ENCODE measurements around the gene SLC25A38.
"Not testable (repeated sequence)": the region's sequence is repeated elsewhere in the genome, so short reads cannot be mapped to it uniquely, and the experiment has no call there.

Gene SLC25A38

DNA sequence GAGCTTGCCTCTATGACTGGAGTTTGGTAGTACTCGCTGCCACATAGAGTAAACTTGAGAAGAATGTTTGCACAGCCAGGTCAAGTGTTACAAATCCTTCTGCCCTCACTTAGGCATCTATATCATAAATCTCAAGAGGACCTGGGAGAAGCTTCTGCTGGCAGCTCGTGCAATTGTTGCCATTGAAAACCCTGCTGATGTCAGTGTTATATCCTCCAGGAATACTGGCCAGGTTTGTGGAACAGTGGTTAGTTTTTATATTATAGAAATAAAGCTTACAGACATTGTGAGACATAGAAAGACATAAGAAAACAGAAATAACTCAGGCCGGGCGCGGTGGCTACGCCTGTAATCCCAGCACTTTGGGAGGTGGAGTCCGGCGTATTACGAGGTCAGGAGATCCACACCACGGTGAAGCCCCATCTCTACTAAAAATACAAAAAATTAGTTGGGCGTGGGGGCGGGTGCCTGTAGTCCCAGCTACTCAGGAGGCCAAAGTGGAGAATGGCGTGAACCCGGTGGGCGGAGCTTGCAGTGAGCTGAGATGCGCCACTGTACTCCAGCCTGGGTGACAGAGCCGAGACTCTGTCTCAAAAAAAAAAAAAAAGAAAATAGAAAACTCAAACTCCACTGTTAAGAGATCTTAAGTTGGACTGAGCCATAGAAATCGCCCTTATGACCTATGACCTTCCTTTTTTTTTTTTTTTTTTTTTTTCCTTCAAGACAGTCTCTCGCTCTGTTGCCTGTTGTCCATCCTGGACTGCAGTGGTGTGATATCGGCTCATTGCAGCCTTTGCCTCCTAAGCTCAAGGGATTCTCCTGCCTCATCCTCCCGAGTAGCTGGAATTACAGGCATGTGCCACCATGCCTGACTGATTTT is 25.6 kb downstream of the SLC25A38 start:
- DNase-seq: no peak

DNA sequence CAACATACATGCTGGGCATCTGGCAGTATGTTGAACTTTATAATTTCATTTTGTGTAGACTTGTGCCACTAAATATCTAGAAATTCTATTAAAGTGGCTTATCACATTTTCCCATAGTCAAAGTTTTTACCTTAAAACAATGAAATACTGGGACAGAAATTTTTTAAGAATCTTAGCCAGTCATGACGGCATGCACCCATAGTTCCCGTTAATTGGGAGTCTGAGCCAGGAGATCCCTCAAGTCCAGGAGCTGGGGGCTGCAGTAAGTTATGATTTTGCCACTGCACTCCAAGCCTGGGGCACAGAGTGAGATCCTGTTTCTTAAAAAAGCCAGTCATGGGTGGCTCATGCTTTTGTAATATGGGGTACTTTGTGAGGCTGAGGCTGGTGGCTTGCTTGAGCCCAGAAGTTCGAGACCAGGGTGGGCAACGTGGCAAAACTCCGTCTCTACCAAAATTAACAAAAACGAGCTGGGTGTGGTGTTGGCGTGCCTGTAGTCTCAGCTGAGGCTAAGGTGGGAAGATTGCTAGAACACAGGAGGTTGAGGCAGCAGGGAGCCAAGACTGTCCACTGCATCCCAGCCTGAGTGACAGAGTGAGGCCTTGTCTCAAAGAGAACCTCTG is 26.5 kb downstream of the SLC25A38 start:
- no peak for DNase-seq

DNA sequence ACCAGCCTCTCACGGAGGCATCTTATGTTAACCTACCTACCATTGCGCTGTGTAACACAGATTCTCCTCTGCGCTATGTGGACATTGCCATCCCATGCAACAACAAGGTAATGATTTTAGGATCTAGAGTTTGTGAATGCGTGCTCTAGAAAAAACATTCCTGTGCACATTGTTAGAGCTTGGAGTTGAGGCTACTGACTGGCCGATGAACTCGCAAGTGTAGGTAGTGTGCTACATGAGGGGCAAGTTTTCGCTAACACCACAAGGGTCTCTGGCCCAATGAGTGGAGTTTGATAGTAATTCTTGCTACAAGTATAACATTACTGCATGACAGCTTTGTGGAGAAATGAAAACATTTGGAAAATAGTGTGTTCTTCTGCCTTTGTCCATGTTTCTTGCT is 27.7 kb downstream of the SLC25A38 start:
- no peak for DNase-seq

DNA sequence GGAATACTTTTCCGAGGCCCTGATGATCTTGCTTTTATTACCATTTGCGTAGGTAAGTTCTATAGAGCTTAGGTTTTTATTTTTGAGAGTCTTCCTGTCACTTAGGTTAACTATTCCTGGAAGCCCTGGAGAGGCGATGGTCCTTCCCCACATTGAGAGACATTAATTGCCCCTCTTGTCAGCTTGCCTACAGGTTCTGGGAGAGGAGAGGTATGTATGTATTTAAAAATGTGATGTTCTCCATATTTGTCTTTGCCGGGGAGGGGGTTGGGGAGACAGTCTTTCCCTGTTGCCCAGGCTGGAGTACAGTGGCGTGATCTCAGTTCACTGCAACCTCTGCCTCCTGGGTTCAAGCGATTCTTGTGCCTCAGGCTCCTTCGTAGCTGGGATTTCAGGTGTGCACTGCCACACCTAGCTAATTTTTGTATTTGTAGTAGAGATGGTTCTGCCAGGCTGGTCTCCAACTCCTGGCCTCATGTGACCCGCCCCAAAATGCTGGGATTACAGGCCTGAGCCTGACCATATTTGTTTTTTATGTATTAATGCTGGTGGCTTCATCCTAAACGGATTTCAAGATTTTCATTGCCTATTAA is 29.6 kb downstream of the SLC25A38 start:
- DNase-seq: no peak

DNA sequence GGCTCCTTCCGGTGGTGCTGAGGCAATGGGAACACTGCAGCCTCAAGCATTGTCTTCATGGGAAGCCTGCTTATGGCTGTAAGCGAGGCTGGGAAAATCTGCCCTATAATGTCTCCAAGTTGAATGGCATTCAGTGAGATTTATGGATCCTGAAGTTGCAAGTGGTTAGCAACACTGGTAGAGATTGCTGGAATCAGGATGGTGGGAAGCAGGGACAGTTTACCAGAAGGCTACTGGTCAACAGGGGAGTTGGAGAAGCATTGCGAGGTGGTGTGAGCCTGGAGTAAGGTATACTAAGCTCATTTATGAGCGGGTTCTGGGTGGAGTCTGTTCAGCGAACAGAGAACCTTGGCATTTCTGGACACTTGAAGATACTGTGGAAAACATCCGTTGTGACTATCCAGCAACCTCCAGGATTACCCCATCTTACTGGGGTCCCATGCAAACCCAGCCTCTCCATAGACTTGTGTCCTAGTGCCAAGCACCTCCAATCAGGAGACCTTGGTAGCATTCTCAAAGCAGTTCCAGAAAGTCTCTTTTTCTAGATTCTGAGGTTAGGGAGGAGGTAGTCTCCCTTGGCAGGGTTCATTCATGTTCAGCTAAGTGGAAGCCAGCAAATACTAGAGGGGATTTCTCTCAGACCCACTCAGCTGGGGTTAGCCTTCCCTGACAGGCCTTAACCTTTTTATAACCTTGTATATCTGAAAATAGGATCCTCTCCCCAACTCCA is 30.7 kb downstream of the SLC25A38 start:
- DNase-seq: no peak

DNA sequence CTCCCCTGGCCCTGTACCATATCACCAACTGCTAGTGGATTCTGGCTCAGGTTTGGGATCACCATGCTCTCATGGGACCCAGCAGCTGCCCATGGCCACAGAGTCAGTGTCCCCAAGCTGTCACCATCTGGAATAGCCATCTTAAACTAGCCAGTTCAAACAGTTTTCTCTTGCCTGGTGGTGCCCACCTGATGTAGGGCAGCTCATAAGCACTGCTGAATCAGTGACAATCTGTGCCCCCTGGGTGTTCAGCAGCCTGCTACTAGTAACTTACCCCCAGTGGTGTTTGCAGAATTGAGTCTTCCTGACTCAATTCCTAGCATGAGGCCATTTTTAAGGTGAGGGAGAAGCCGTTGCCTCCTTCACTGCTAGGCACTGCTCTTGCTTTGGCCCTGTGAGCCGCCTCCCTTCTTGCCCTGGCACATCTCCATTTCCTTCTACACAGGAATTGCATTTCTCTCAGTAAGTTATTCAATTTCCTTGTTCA is 31.3 kb downstream of the SLC25A38 start:
- DNase-seq: no peak

DNA sequence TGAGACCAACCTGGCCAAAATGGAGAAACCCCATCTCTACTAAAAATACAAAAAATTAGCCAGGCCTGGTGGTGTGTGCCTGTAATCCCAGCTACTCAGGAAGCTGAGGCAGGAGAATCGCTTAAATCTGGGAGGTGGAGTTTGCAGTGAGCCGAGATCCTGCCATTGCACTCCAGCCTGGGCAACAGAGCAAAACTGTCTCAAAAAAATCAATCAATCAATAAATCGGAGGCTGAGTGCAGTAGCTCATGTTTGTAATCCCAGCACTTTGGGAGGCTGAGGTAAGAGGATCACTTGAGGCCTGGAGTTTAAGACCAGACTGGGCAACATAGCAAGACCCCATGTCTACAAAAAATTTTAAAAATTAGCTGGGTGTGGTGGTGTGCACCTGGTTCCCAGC is 32.1 kb downstream of the SLC25A38 start:
- not testable (repeated sequence) for DNase-seq

DNA sequence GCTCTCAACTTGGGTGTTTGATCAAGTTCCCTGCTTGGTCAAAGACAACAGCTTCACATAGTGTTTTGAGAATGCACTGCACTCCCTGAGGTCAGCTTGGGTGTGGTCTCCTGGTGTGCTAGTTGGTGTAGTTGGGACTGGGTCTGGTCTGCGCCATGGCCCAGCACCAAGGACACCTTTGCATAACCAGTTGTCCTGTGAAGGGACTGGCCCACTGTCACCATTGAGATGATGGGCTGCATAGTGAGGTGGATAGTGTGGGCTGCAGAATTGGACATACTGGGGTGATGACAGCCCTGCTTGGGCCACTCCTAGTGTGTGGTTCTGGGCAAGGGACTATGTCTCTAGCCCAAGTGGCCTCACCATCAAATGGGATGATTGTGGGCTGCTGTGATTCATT is 32.8 kb downstream of the SLC25A38 start:
- DNase-seq: no peak

DNA sequence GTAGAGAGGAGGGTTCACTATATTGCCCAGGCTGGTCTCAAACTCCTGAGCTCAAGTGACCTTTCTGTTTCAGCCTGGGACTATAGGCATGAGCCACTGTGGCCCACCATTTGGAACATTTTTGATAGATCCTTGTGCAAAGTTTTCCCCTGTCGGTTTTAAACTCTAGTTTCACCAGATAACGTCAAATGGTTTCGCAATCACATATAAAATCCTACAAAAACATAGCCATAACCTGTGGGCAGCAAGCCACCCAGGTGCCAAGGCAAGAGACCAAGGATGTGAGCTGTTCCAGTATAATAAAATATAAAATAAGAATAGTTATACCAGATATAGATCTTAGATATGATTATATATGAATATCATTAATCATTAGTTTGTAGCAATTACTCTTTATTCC is 33.8 kb downstream of the SLC25A38 start:
- DNase-seq: not testable (repeated sequence)

DNA sequence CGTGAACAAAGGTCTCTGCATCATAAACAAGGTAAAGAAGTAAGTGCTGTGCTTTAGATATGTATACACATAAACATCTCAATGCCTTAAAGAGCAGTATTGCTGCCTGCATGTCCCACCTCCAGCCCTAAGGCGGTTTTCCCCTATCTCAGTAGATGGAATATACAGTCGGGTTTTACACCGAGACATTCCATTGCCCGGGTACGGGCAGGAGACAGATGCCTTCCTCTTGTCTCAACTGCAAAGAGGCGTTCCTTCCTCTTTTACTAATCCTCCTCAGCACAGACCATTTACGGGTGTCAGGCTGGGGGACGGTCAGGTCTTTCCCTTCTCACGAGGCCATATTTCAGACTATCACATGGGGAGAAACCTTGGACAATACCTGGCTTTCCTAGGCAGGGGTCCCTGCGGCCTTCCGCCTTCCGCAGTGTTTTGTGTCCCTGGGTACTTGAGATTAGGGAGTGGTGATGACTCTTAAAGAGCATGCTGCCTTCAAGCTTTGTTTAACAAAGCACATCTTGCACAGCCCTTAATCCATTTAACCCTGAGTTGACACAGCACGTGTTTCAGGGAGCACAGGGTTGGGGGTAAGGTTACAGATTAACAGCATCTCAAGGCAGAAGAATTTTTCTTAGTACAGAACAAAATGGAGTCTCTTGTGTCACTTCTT is 35.5 kb downstream of the SLC25A38 start:
- DNase-seq: not testable (repeated sequence)

DNA sequence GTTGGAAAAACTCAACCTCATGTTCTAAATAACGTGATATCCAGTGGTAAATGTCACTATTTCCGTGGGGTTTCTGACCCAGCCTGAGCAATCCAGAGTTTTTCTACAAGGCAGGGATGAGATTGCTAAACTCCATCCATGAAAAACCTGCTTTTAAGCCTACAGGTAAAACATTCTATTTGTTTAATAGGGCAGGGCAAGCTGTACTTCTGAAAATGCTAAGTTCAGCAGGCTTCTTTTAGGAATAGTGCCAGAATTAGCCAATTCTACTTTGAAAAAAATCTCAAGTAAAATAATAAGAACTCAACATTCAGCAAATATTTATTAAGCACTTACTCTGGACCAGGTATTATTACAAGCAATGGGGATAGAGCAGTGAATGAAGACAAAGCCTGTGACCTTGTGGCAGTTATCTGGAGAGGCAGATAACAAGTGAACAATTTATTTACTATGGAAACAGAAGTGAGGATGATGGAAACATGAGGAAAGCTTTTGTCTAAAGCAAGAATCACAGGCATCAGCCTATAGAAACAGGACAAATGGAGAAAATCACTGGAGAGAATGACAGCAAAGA is 36.7 kb downstream of the SLC25A38 start:
- no peak for DNase-seq

DNA sequence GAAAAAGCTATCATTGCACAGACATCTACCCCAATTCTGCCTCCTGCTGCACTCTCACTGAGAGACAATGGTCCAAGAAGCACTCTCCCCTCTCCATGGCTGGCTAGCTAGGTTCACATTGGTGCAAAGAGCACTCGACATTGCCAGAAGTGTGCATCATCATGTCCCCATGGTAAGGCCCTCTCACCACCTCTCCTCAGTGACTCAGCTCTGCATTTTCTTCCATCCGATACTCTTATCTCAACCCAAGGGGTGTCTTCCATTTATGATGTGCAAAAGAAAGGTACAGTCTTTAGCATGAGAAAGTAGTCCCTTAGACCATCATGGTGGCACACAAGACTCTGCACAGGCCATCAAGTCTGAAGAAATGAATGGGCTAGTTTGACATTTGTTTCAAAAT is 37.4 kb downstream of the SLC25A38 start:
- DNase-seq: no peak

DNA sequence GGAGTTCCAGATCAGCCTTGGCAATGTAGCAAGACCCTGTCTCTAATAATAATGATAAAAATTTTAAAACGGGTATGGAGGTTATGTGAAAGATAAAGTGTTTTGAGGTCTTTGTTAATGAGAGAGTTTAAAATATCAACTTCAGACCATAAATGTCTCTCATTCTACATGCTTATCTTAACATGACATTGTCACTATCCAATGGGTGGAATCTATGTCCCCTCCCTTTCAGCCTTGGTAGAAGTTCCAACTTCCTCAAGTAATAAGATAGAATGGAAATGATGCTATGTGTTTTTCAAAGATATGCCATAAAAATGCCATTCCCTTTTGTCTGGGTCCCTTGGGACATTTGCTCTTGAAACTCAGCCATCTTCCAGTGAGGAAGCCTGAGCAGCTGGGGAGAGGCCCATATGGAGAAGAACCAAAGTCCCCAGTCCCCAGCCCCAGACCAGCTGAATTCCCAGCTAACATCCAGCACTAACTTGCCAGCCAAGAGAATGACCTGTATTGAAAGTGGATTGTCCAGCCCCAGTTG is 40.3 kb downstream of the SLC25A38 start:
- no peak for DNase-seq

DNA sequence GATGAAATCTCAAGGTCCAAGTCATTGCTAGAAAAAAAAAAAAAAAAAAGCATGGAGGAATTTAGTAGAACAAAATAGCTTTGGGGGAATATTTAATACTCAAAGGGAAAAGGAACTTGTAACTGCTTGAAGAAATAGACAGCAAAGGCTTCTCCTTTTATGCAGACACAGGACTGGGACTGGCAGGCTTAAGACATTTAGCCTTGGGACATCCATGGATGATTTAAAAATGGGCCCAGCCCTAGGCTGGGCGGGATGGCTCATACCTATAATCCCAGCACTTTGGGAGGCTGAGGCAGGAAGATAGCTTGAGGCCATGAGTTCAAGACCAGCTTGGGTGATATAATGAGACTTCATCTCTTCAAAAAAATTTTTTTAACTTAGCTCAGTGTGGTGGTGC is 43.1 kb downstream of the SLC25A38 start:
- DNase-seq: no peak

DNA sequence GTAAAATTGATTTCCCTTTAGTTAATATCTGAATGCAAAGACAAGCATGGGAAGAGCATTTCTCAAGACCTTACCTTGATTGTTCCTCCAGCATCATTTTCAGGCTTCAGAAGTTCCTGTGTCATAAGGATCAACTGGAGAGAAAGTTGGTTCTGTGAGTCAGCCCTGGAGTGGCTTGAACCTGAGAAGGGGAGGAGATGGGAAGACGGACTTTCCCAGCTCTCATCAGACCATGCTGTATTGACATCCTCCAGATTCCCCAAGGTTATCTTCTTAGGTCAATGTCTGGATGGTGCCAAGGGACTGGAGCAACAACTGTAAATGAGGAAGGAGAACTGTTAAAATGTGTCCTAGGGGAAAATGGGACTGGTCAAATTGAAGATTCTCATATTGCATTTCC is 44.3 kb downstream of the SLC25A38 start:
- DNase-seq: no peak

DNA sequence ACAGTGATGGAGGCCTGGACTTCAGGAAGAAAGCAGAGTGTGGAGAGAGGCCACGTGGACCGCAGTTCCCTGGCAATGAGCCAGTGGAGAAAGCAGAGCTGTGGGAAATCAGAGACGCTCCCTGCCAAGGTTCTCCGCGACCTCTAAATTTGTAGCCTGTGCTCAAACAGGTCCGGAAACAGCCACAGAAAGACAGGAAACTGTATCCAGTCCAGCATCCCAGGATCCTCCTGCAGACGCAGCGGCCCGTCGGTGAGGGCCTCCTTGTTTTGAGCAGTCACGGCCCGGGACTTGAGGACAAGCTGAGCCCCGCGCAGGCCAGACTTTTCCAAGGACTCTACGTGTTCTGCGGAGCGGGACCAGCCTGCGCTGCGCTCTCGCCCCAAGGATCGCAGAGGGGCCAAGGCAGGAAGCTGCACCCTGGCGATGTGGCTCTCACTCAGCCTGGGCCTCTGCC is 45.6 kb downstream of the SLC25A38 start:
- DNase-seq: no peak

DNA sequence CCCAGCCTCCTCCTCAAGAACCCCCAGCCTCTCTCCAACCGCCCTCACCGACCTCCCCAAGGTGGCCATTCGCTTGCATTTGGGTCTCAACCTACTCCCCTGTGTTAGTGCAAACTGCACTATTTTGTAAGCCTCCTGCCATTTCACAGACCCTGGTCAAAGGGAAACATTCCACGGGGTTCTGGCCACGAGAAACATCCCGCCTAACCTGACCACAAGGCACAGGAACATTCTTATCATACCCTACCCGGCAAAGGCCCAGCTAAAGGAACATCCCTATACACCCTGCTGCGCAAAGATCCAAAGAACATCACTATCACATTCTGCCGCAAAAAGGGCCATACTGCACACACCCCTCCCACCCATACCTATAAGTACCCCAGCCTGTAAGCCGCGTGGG is 46.3 kb downstream of the SLC25A38 start:
- DNase-seq: no peak

DNA sequence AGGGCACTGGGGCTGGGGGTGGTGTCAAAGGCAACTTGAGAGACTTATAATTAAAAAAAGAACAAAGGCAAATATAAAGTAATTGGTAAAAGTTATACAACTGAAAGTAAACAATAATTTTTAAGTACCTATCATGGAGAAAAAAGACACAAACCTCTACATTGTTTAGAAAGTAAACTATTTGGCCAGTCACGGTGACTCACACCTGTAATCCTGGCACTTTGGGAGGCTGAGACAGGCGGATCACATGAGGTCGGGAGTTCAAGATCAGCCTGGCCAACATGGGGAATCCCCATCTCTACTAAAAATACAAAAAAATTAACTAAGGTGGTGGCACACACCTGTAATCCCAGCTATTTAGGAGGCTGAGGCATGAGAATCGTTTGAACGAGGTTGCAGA is 49.2 kb downstream of the SLC25A38 start:
- no peak for DNase-seq

DNA sequence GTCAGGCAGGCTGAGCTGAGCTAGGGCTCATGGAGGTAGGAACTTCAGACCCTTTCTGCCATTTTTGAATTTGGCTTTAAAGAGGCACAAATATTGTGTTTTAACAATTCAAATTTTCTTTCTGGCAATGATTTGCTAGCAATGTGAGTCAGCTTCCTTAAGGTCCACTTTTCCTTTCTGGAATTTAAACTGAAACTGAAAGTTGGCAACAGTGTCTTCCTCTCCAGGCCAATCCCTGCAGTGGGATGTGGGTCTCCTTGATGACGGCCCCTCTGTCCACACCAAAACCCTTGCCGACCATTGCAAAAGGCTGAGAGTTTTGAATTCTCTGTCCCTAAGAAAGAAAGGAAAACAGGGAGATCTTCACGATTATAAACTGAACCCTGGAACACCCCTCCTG is 50.5 kb downstream of the SLC25A38 start:
- no peak for DNase-seq

DNA sequence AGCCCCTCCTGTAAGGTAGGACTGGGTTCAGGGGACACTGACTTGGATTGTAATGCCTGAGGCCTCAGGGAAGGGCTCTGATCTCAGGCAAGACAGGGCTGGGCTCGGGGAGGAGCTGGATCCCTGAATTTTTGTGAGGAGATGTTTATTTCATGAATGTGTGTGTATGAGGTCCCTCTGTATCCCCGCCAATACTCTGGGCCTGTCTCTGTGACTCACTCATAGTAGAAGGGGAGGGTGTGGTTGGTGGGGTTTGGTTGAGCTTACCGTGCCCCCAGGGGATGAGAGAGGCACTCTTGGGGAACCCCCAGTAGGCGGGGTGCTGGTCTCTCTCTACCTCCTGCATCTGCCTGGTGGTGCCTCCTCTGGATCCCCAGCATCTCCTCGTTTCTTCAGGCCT is 51.4 kb downstream of the SLC25A38 start:
- DNase-seq: no peak

DNA sequence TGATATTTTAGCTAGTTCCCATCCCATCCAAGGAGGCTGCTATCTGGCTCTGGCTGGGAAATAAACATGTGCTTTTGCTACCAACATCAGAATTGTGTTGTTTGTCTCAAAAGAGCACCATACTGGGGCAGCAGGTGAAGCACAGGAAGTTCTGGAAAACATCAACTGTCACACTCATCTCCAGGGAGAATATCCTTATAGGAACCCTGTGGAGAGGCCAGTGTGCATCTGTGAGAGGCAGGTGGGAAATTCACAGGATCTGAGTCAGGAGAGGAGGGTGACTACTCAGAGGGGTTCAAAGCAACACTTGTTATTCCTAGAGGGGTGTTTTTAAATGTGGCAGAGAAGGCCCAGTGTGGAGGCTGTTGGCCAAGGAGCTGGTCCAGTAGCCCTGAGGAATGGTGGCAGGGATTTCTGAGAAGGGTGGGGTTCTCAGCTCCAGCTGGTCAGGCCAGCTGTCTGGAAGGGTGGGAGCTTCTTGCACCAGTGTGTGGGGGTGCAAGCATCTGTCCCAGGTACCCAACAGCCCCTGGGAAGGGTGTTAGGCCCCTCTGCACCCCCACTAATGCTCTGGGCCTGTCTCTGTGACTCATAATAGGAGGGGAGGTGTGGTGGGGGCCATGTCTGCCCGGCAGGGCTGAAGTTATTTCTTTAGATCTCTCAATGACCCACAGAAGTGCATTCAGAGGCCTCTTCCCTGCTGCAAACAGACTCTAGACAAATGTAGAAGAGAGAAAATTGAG is 52.0 kb downstream of the SLC25A38 start:
- no peak for DNase-seq
